Activated naive CD8-positive, alpha-beta T cell (primary cell): ENCODE data around the gene IPO13.

Experiments used
- H3K27ac Mint-ChIP-seq: one replicate; pipeline ENCODE4 v1.8.0; 2021; ENCODE audit warnings: mixed read lengths
- H3K27me3 Mint-ChIP-seq: one replicate; pipeline ENCODE4 v1.8.0; 2021; ENCODE audit warnings: mixed read lengths
- H3K36me3 Mint-ChIP-seq: one replicate; pipeline ENCODE4 v1.8.0; 2021; ENCODE audit warnings: mixed read lengths
- H3K4me1 Mint-ChIP-seq: one replicate; pipeline ENCODE4 v1.8.0; 2021; ENCODE audit warnings: low read depth, mixed read lengths
- H3K4me3 Mint-ChIP-seq: one replicate; pipeline ENCODE4 v1.8.0; 2021; ENCODE audit warnings: mild to moderate bottlenecking, mixed read lengths
- H3K9me3 Mint-ChIP-seq: one replicate; pipeline ENCODE4 v1.8.0; 2021; ENCODE audit warnings: low read depth, mixed read lengths

Gene IPO13

GRCh38 chr1:43919906-43920305, 26.8 kb upstream of the IPO13 start:
- H3K4me1 Mint-ChIP-seq: peaks cover 6% of the 10 kb centered on the region
- H3K27me3 Mint-ChIP-seq: no peaks in the 10 kb centered on the region
- no peak overlapping the region for H3K4me3 Mint-ChIP-seq
- H3K36me3 Mint-ChIP-seq: peaks cover 7% of the 10 kb centered on the region
- no peak overlapping the region for H3K27ac Mint-ChIP-seq
- no peaks in the 10 kb centered on the region for H3K9me3 Mint-ChIP-seq

GRCh38 chr1:43921022-43921421, 25.7 kb upstream of the IPO13 start:
- H3K9me3 Mint-ChIP-seq: no peaks in the 10 kb centered on the region
- no peak overlapping the region for H3K27ac Mint-ChIP-seq
- H3K4me1 Mint-ChIP-seq: peaks cover 6% of the 10 kb centered on the region
- H3K36me3 Mint-ChIP-seq: peaks cover 11% of the 10 kb centered on the region
- no peak overlapping the region for H3K4me3 Mint-ChIP-seq
- H3K27me3 Mint-ChIP-seq: no peaks in the 10 kb centered on the region

- no peak overlapping the region for H3K27ac Mint-ChIP-seq
- no peaks in the 10 kb centered on the region for H3K27me3 Mint-ChIP-seq
- H3K9me3 Mint-ChIP-seq: no peaks in the 10 kb centered on the region
- H3K36me3 Mint-ChIP-seq: peaks cover 11% of the 10 kb centered on the region
- peaks cover 4% of the 10 kb centered on the region for H3K4me1 Mint-ChIP-seq
- no peak overlapping the region for H3K4me3 Mint-ChIP-seq
Observed at GRCh38 chr1:43924516-43924915, 22.2 kb upstream of the IPO13 start.

- no peak overlapping the region for H3K4me3 Mint-ChIP-seq
- H3K27me3 Mint-ChIP-seq: no peaks in the 10 kb centered on the region
- H3K4me1 Mint-ChIP-seq: peaks cover 4% of the 10 kb centered on the region
- H3K9me3 Mint-ChIP-seq: no peaks in the 10 kb centered on the region
- no peak overlapping the region for H3K27ac Mint-ChIP-seq
- peaks cover 13% of the 10 kb centered on the region for H3K36me3 Mint-ChIP-seq
Observed at GRCh38 chr1:43925846-43926245, 20.9 kb upstream of the IPO13 start.

- Mint-ChIP-seq H3K27me3 (peaks cover 9% of the 10 kb centered on the region), H3K27ac (no peak overlapping the region), H3K9me3 (no peaks in the 10 kb centered on the region), H3K36me3 (peaks cover 6% of the 10 kb centered on the region), H3K4me1 (peaks cover 20% of the 10 kb centered on the region), H3K4me3 (no peak overlapping the region)
Observed at GRCh38 chr1:43930168-43930948, 16.4 kb upstream of the IPO13 start.

GRCh38 chr1:43930949-43931275, 15.8 kb upstream of the IPO13 start:
- H3K9me3 Mint-ChIP-seq: no peaks in the 10 kb centered on the region
- peaks cover 9% of the 10 kb centered on the region for H3K27me3 Mint-ChIP-seq
- H3K4me1 Mint-ChIP-seq: peaks cover 23% of the 10 kb centered on the region
- H3K4me3 Mint-ChIP-seq: no peak overlapping the region
- H3K27ac Mint-ChIP-seq: no peak overlapping the region
- H3K36me3 Mint-ChIP-seq: peaks cover 3% of the 10 kb centered on the region

GRCh38 chr1:43931711-43932660, 14.8 kb upstream of the IPO13 start:
- H3K9me3 Mint-ChIP-seq: no peaks in the 10 kb centered on the region
- no peak overlapping the region for H3K27ac Mint-ChIP-seq
- peaks cover 25% of the 10 kb centered on the region for H3K4me1 Mint-ChIP-seq
- peaks cover 2% of the 10 kb centered on the region for H3K36me3 Mint-ChIP-seq
- H3K27me3 Mint-ChIP-seq: peaks cover 9% of the 10 kb centered on the region
- H3K4me3 Mint-ChIP-seq: no peak overlapping the region

- H3K9me3 Mint-ChIP-seq: no peaks in the 10 kb centered on the region
- H3K4me1 Mint-ChIP-seq: peaks cover 25% of the 10 kb centered on the region
- no peak overlapping the region for H3K27ac Mint-ChIP-seq
- peak overlapping the region; percentile 52 for H3K4me3 Mint-ChIP-seq
- H3K36me3 Mint-ChIP-seq: peaks cover 2% of the 10 kb centered on the region
- H3K27me3 Mint-ChIP-seq: peaks cover 9% of the 10 kb centered on the region
Observed at GRCh38 chr1:43932786-43933385, 13.9 kb upstream of the IPO13 start.

- Mint-ChIP-seq H3K9me3 (no peaks in the 10 kb centered on the region), H3K4me3 (peak within 1 kb of the TSS; percentile 52), H3K27ac (no peak within 1 kb of the TSS)
Observed at GRCh38 chr1:43933386-43934100, 13.2 kb upstream of the IPO13 start, which contains the start of gene ARTN. TSS of gene ARTN (plus strand) at chr1:43933801. CDS start at chr1:43935657, 1,856 bp downstream.

GRCh38 chr1:43934101-43934985, 12.4 kb upstream of the IPO13 start:
- H3K4me3 Mint-ChIP-seq: peak overlapping the region; percentile 52
- H3K27ac Mint-ChIP-seq: no peak overlapping the region
- H3K27me3 Mint-ChIP-seq: peaks cover 9% of the 10 kb centered on the region
- peaks cover 25% of the 10 kb centered on the region for H3K4me1 Mint-ChIP-seq
- H3K36me3 Mint-ChIP-seq: peaks cover 2% of the 10 kb centered on the region
- no peaks in the 10 kb centered on the region for H3K9me3 Mint-ChIP-seq

More at GRCh38 chr1:43933386-43934100, 13.2 kb upstream of the IPO13 start, which contains the start of gene ARTN:
- H3K36me3 Mint-ChIP-seq: peaks cover 2% of the 10 kb centered on the region
- H3K4me1 Mint-ChIP-seq: peaks cover 25% of the 10 kb centered on the region
- peaks cover 9% of the 10 kb centered on the region for H3K27me3 Mint-ChIP-seq

GRCh38 chr1:43934986-43935324, 11.8 kb upstream of the IPO13 start:
- Mint-ChIP-seq H3K27ac (no peak overlapping the region), H3K9me3 (no peaks in the 10 kb centered on the region), H3K4me3 (no peak overlapping the region)

GRCh38 chr1:43935711-43936427, 10.9 kb upstream of the IPO13 start:
- H3K4me1 Mint-ChIP-seq: peaks cover 21% of the 10 kb centered on the region
- no peaks in the 10 kb centered on the region for H3K9me3 Mint-ChIP-seq
- H3K4me3 Mint-ChIP-seq: peak overlapping the region; percentile 57
- peaks cover 9% of the 10 kb centered on the region for H3K27me3 Mint-ChIP-seq
- no peaks in the 10 kb centered on the region for H3K36me3 Mint-ChIP-seq
- no peak overlapping the region for H3K27ac Mint-ChIP-seq

More at GRCh38 chr1:43934986-43935324, 11.8 kb upstream of the IPO13 start:
- Mint-ChIP-seq H3K27me3 (peaks cover 9% of the 10 kb centered on the region), H3K36me3 (no peaks in the 10 kb centered on the region), H3K4me1 (peaks cover 21% of the 10 kb centered on the region)

GRCh38 chr1:43936431-43937151, 10.2 kb upstream of the IPO13 start:
- H3K36me3 Mint-ChIP-seq: no peaks in the 10 kb centered on the region
- no peak overlapping the region for H3K27ac Mint-ChIP-seq
- H3K4me1 Mint-ChIP-seq: peaks cover 21% of the 10 kb centered on the region

More at GRCh38 chr1:43936431-43937151, 10.2 kb upstream of the IPO13 start:
- H3K9me3 Mint-ChIP-seq: no peaks in the 10 kb centered on the region
- peaks cover 9% of the 10 kb centered on the region for H3K27me3 Mint-ChIP-seq
- peak overlapping the region; percentile 77 for H3K4me3 Mint-ChIP-seq
